OCI-LY3 (cell line): ENCODE measurements around the gene TMEM151A.

ENCODE experiments used
- H2AFZ ChIP-seq: fragments of 200-600, 300-600 bp; shearing (Covaris generic); 2 replicates; pipeline ENCODE4 v1.6.0; 2014; ENCODE audit warnings: antibody characterized with exemption, low read depth, low read length
- H3K27ac ChIP-seq: fragments of 200-600, 300-600 bp; sonication (generic); 2 replicates; pipeline ENCODE4 v1.5.1; 2014; ENCODE audit warnings: mild to moderate bottlenecking, low read length, moderate library complexity, mixed read lengths
- H3K27me3 ChIP-seq: fragments of 200-600, 300-600 bp; sonication (generic); 2 replicates; pipeline ENCODE4 v1.6.1; 2014; ENCODE audit warnings: low read depth, low read length, mixed read lengths
- H3K36me3 ChIP-seq: fragments of 200-600, 300-600 bp; sonication (generic); replicated peaks from 2 replicates; pipeline ENCODE3; 2014; ENCODE audit warnings: low read depth, low read length, mixed read lengths
- H3K4me1 ChIP-seq: fragments of 300-600, 200-600 bp; sonication (generic); 2 replicates; pipeline ENCODE4 v1.6.1; 2014; ENCODE audit warnings: low read length, mixed read lengths
- H3K4me2 ChIP-seq: fragments of 200-600, 300-600 bp; sonication (generic); 2 replicates; pipeline ENCODE4 v1.6.1; 2014; ENCODE audit warnings: low read length, mixed read lengths
- H3K4me3 ChIP-seq: fragments of 300-600, 200-600 bp; sonication (generic); 2 replicates; pipeline ENCODE4 v1.5.1; 2014; ENCODE audit warnings: antibody characterized with exemption, mild to moderate bottlenecking, low read length, moderate library complexity
- H3K79me2 ChIP-seq: fragments of 300-600, 200-600 bp; shearing (Covaris generic); 2 replicates; pipeline ENCODE4 v1.6.1; 2014; ENCODE audit warnings: mild to moderate bottlenecking, low read length, mixed read lengths
- H3K9ac ChIP-seq: fragments of 300-600, 200-600 bp; shearing (Covaris generic); 2 replicates; pipeline ENCODE4 v1.6.0; 2014; ENCODE audit warnings: mild to moderate bottlenecking, low read length, moderate library complexity
- H3K9me3 ChIP-seq: fragments of 200-600, 300-600 bp; shearing (Covaris generic); 2 replicates; pipeline ENCODE4 v1.6.1; 2014; ENCODE audit warnings: low read length, mixed read lengths; ENCODE audit not compliant: insufficient read depth
- H4K20me1 ChIP-seq: fragments of 200-600, 300-600 bp; sonication (generic); 2 replicates; pipeline ENCODE4 v1.6.1; 2016; ENCODE audit warnings: low read length, mixed read lengths; ENCODE audit not compliant: insufficient read depth
- EZH2phosphoT487 ChIP-seq: fragments of 200-600 bp; shearing (Covaris generic); IDR thresholded peaks from 2 replicates; pipeline ENCODE4 v1.6.1; 2018; ENCODE audit warnings: antibody characterized with exemption, mixed run types, low read depth
- TF ChIP-seq, protein P1 (sequence below): fragments of 200-600, 300-600 bp; sonication (generic); IDR thresholded peaks from 2 replicates; pipeline ENCODE4 v1.5.1; 2014; ENCODE audit warnings: antibody characterized with exemption, low read length, low read depth

Gene TMEM151A

GRCh38 chr11:66262696-66263095 lies 29.0 kb upstream of the TMEM151A start:
- no peaks in the 10 kb centered on the region for H4K20me1 ChIP-seq
- H3K9ac ChIP-seq = no peak overlapping the region
- H3K9me3 ChIP-seq = no peaks in the 10 kb centered on the region
- H2AFZ ChIP-seq = no peak overlapping the region
- peaks cover 25% of the 10 kb centered on the region for H3K36me3 ChIP-seq
- no peak overlapping the region for H3K4me2 ChIP-seq
- peaks cover 16% of the 10 kb centered on the region for H3K79me2 ChIP-seq
- peaks cover 7% of the 10 kb centered on the region for H3K4me1 ChIP-seq
- no peak overlapping the region for H3K27ac ChIP-seq
- no peaks in the 10 kb centered on the region for H3K27me3 ChIP-seq
- no peak for TF ChIP-seq EZH2phosphoT487
- TF ChIP-seq, protein P1, sequence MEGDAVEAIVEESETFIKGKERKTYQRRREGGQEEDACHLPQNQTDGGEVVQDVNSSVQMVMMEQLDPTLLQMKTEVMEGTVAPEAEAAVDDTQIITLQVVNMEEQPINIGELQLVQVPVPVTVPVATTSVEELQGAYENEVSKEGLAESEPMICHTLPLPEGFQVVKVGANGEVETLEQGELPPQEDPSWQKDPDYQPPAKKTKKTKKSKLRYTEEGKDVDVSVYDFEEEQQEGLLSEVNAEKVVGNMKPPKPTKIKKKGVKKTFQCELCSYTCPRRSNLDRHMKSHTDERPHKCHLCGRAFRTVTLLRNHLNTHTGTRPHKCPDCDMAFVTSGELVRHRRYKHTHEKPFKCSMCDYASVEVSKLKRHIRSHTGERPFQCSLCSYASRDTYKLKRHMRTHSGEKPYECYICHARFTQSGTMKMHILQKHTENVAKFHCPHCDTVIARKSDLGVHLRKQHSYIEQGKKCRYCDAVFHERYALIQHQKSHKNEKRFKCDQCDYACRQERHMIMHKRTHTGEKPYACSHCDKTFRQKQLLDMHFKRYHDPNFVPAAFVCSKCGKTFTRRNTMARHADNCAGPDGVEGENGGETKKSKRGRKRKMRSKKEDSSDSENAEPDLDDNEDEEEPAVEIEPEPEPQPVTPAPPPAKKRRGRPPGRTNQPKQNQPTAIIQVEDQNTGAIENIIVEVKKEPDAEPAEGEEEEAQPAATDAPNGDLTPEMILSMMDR = no peak
- no peak overlapping the region for H3K4me3 ChIP-seq

DNA sequence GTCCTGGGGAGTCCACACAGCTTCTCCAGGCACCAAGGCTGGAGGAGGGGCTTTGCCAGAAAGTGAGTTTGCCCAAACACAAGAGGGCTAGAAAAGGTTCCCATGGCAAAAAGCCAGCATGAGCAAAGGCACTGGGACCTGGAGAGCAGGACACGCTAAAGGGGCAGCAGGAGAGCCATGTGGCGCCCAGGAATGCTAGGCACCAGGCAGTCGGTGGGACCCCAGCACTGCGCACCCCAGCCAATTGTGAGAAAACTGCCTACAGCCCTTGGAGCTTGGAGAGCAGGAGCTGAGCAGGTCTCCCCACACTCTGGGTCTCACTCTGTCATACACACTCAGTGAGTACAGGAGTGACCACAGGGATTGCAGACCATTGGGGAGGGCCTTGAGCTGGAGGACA lies 28.5 kb upstream of the TMEM151A start:
- H3K36me3 ChIP-seq = peaks cover 25% of the 10 kb centered on the region
- H4K20me1 ChIP-seq = no peaks in the 10 kb centered on the region

GRCh38 chr11:66263785-66264184 lies 27.9 kb upstream of the TMEM151A start:
- H3K36me3 ChIP-seq = peaks cover 25% of the 10 kb centered on the region
- TF ChIP-seq EZH2phosphoT487 = no peak
- TF ChIP-seq, protein P1 = no peak

More for the DNA sequence above, 28.5 kb upstream of the TMEM151A start:
- no peak for TF ChIP-seq EZH2phosphoT487
- H3K9me3 ChIP-seq = no peaks in the 10 kb centered on the region
- no peak overlapping the region for H2AFZ ChIP-seq
- H3K27me3 ChIP-seq = no peaks in the 10 kb centered on the region
- no peak overlapping the region for H3K4me3 ChIP-seq
- H3K27ac ChIP-seq = no peak overlapping the region
- peaks cover 11% of the 10 kb centered on the region for H3K79me2 ChIP-seq
- H3K4me2 ChIP-seq = no peak overlapping the region
- H3K9ac ChIP-seq = no peak overlapping the region
- peaks cover 7% of the 10 kb centered on the region for H3K4me1 ChIP-seq

DNA sequence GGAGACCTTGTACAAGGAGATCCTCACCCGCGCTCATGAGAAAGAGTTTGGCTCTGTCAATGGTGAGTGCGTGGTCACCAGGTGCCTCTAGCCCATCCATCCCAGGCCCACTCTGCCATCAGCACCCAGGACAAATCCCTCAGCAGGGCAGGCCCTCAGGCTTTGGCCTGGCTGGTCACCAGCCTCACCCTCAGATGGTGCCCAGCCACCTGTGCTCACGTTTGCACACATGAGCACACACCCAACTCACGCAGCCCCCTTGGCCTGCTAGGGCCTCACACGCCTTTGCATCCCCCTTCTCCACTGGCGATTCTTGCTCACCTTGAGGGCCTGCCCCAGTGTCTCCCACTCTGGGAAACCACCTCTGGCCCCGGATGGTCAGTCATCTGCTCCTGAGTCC lies 27.3 kb upstream of the TMEM151A start:
- no peaks in the 10 kb centered on the region for H3K9me3 ChIP-seq
- peaks cover 1% of the 10 kb centered on the region for H3K4me1 ChIP-seq
- no peaks in the 10 kb centered on the region for H3K27me3 ChIP-seq
- H3K9ac ChIP-seq = no peak overlapping the region
- no peak overlapping the region for H3K4me2 ChIP-seq
- H3K79me2 ChIP-seq = peaks cover 8% of the 10 kb centered on the region
- H2AFZ ChIP-seq = no peak overlapping the region
- H4K20me1 ChIP-seq = no peaks in the 10 kb centered on the region
- TF ChIP-seq EZH2phosphoT487 = no peak
- TF ChIP-seq, protein P1 = no peak
- H3K4me3 ChIP-seq = no peak overlapping the region
- H3K27ac ChIP-seq = no peak overlapping the region
- peaks cover 21% of the 10 kb centered on the region for H3K36me3 ChIP-seq

More at GRCh38 chr11:66263785-66264184, 27.9 kb upstream of the TMEM151A start:
- Histone ChIP-seq H2AFZ (no peak overlapping the region), H3K4me1 (peaks cover 3% of the 10 kb centered on the region), H4K20me1 (no peaks in the 10 kb centered on the region), H3K9ac (no peak overlapping the region), H3K27me3 (no peaks in the 10 kb centered on the region), H3K79me2 (peaks cover 8% of the 10 kb centered on the region), H3K27ac (no peak overlapping the region), H3K4me2 (no peak overlapping the region), H3K9me3 (no peaks in the 10 kb centered on the region), H3K4me3 (no peak overlapping the region)
